NCI-H2107 (cell line): ENCODE measurements around the gene AMOTL2.

ENCODE experiments used
- DNase-seq: peaks from one replicate; lab custom pipeline; 2025; lab: John Stamatoyannopoulos, UW

Gene AMOTL2

GRCh38 chr3:134378818-134379217 lies 4.6 kb upstream of the AMOTL2 start:
- no peak for DNase-seq

DNA sequence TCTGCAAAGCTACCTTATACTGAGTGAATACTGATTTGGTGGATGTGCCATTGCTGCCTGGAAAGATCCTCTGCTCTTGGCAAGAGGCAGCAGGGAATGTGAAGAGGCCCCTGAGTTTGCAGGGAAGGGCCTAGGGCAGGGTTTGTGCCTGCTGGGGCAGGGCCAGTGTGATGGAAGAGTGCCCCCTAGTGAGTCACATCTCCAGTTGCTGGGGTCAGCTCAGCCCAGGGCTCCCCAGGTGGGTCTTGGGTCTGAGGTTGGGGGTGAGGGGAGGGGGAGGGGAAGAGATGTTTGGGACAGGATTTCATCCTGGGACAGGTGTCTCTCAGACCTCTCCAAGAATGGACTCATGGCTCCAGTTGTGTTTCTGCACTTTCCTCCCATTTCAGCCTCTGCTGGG lies 4.1 kb upstream of the AMOTL2 start:
- DNase-seq, result no peak

- no peak for DNase-seq
Measured at GRCh38 chr3:134377896-134378295, 3.6 kb upstream of the AMOTL2 start.

- DNase-seq, result no peak
Measured at GRCh38 chr3:134376786-134377426, 2.7 kb upstream of the AMOTL2 start.

GRCh38 chr3:134376385-134376765 lies 2.1 kb upstream of the AMOTL2 start:
- no peak for DNase-seq

DNA sequence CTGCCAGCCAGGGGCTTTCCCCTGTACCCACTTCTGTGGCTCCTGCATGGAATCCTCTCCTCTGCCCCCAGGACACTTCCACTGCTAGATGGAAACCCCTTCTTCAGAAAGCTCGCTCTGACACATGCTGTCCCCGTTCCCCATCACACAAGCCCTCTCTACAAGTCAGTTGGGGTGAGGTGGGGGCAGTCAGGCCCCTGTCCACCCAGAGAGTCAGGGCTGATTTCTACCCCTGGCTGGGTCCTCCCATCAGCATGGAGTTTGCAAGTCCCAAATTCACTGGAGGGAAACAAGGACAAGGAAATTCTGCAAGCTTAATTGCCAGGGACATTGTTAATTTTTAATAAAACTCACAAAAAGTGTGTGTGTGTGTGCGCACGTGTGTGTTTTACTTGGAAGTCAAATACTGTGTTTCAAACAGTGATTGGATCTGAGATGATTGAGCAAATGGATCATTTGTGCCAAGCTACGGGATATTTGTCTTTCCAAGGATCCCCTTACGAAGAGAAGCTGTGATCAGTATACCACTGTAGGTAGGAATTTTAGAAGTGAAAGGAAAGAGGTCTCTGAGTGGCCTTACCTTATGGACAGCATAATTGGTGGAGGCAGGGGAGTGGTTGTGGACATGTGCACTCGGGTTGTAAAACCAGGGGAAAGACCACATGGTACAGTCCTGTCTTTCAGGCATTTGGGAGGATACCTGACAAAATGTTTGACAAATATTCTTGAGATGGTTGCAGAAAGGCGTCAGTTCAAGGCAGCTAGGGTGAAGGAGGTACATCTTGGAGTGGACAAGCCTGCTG lies 1.5 kb upstream of the AMOTL2 start:
- DNase-seq, result no peak

- peak; percentile 27 for DNase-seq
Measured at GRCh38 chr3:134374791-134375581, 739 bp upstream of the AMOTL2 start.

DNA sequence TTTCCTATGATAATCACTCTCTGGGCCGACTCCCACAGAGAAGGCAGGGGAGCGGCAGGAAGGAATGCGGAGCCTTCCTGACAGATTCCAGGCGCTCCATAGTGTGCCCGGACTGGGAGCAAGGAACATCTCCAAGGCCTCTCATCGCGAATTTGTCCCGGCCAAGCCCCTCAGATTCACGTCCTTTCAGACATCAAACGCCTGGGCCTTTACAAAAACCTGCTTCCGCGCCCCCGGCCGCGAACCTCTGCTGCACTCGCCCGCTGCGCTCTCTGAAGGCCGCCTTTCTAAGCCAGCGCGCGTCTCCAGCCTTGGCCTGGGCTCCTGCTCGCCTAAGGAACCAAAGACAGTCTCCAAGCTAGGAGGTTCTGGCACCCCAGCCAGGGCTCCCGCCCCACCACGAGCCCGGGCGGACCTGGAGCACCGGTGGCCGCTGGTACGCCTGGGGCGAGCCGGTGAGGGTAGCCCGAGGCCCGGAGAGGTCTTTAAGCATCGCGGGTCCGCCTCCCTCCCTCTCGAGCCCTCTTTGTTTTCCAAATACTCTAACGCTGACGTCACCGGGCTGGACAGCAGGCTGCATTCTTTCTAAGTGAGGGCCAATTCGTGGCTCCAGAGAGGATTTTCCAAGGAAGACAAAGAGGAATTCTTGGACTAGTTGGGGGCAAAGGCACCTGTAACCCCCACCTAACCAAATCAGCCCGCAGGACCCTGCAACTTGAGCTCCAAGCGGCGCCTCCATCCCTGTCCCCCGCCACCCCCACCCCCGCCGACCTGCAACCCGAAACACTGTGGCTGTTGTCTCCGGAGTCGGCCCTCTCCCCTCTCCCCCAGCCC lies 759 bp downstream of the AMOTL2 start:
- no peak for DNase-seq

GRCh38 chr3:134372396-134373270 lies 1.6 kb downstream of the AMOTL2 start:
- no peak for DNase-seq

GRCh38 chr3:134371542-134372324 lies 2.5 kb downstream of the AMOTL2 start:
- DNase-seq, result no peak

DNA sequence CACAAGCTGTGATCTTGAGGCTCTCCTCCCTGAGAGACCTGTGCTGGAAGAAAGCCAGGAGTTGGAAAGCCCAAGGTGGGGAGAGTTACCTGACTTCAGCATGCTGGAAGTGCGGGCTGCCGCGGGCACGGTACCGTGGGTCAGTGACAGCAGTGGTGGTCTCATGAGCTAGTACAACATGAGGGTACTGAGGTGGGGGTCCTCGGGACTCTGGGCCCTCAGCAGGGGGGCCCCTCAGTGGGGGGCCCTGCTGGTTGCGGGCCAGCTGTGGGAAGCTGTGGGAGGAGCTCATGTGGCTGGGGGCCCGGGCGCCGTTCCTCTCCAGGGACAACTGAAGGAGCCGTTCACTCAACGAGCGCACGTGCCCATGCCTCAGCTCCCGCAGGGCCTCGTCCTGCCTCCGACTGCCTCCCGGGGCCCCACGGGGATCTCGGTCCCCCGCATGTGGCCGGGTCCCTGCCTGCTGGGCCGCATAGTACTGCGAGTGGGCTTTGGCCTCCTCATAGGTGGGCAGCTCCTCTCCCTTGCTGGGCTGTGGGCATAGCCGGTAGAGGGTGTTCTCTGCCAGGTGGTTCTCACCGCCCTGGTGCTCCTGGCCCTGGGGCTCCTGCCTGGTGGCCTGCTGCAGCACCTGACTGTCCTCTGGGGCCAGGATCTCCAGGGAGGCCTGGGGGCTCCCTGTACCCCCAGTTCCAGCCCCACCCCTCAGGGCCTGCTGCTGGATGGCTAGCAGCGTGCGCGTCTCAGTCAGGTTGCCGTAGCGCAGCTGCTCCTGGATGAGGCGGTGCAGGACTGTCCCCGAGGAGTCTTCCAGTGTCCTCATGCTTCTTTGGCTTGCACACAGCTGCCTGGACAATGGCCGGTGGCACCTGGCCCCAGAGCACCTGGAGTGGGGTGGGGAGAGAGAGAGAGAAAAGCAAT lies 3.4 kb downstream of the AMOTL2 start:
- DNase-seq, result no peak

- no peak for DNase-seq
Measured at GRCh38 chr3:134369861-134370596, 4.2 kb downstream of the AMOTL2 start.

- no peak for DNase-seq
Measured at GRCh38 chr3:134369231-134369741, 5.0 kb downstream of the AMOTL2 start.

GRCh38 chr3:134368751-134369105 lies 5.5 kb downstream of the AMOTL2 start:
- DNase-seq, result no peak

DNA sequence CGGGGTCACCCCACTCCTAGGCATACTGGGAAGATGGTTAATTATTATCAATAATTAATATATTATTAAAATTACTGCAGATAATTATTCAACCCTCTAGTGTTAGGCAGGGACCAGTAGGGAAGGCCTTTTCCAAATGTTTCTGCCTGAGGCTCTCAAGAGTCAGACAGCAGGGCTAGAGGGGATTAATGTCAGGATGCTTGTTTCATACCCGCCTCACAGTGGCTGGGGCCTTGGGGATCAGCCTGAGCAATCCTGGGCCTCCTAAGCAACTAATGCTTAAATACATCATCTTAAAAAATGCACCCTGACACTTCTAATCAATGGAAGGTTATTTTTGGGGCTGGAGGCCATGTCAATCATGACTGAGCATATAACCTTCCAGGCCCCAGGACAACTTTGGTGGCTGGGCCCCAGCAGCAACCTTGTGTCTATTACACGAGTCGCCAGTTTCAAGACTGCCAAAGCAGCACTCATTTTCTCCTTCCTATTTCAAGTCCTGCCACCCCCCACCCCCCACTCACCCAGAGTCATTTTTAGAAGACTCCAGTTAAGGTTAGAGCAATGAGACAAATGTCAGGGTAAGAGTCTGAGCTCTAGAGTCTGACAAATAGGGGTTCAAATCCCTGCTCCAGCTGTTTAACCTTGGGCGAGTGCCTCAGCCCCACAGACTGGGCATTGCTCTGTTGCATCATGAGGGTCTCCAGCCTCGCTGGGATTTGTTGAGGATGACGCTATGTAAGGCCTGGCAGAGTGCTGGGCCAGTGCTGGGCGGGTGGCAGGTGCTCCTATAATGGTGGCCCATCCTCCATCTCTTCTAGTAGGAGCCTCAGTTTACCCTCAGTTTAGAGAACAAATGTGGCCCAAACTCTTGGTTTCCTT lies 6.1 kb downstream of the AMOTL2 start:
- no peak for DNase-seq

GRCh38 chr3:134366928-134367811 lies 7.1 kb downstream of the AMOTL2 start:
- DNase-seq, result no peak
